KG1 (cell line): ENCODE measurements around the gene SERPINH1.
"Not testable (repeated sequence)": the region's sequence is repeated elsewhere in the genome, so short reads cannot be mapped to it uniquely, and the experiment has no call there.

Experiments used
- DNase-seq: peaks from one replicate; lab custom pipeline; 2025; lab: John Stamatoyannopoulos, UW

Gene SERPINH1

DNA sequence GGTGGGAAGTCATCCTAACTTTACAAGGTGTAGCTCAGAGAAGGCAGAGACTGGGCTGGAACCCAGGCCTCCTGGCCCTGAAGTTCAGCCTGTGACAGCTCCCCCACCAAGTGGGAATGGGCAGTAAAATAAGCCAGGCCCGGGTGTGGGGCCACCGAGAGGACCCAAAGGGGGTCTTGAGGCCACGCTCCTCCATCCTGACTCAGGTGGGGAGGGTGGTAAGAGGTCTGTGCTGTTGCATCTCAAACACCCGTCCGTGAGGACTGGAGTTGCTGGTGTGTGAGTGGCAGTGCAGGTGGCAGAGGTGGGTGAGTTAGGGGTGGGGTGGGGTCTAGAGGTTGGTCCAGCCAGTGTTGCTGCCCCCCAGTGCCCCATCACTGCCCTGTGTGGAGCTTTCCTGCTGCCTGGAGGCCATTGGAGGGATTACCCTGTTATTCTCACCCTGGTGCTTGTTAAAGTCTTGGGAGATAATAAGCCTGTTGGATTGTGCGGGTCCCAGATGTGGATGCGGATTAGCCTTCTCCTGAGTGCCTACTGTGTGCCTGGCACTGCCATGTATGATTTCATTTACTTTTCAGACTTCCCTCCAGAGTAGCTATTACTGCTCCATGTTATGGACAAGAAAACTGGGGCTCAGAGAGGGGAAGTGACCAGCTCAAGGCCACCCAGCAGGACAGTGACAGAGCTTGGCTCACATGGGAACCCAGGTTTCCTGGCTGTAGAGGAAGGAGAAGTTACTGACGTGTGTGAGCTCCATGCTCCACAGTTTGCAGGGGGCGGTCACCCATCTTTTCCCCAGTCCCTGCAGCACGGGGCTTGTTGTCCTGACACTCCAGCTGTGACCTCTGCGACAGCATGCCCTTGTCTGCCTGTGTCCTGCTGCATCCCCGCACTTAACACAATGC lies 12.9 kb downstream of the SERPINH1 start:
- DNase-seq: no peak

- DNase-seq: no peak
Measured at GRCh38 chr11:75576017-75576416, 14.0 kb downstream of the SERPINH1 start.

DNA sequence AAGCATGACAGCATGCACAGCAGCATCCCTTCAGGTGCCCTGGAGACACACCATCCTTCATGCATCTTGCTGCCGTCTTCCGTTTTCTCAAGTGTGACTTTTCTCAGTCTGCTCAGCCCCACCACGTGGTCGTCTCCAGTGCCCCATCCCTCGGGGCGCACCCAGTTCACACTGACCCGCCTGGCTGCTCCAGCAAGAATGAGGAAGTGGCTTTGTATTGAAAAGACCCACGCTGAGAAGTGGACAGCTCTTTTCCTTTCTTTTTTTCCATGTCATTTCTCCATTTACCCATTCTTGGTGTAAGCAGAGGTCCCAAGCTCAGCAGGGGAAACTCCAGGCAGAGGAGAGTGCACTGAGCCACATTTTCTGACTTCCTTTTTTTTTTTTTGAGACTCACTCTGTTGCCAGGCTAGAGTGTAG lies 14.5 kb downstream of the SERPINH1 start:
- peak; percentile 23 for DNase-seq

GRCh38 chr11:75577207-75577606 lies 15.2 kb downstream of the SERPINH1 start:
- no peak for DNase-seq

DNA sequence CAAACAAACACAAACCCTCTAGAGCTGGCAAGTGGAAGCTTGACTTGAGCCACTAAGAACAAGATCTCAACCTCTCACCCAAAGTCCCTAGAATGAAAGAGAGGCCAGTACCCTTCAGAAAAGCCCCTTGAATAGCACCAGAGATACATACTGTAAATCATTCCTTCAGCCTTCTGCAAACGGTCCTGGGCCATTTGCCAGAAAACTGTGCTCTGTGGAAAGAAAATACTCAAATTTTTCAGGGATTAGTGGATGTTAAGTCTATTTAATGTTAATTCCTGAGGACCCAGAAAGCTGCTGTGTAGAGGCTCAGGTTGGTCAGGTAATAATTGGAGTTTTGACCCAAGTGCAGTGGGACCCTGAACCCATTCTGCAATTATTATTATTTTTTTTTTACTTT lies 16.9 kb downstream of the SERPINH1 start:
- no peak for DNase-seq

DNA sequence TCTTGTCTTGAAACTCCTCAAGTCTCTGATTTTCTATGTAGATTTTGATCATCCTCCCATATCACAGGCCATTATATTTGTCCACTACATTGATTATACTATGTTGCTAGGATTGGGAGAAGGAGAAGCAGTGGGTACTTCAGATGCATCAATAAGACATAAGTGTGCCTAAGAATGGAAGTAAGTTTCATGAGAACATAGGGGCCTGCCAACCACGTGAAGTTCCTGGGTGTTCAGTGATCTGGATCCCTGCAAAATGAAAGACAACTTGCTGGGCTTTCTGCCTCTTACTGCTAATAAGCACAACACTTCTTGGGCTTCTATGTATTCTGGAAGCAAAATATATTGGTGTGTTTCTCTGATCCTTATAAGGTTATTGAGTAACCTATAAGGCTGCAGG lies 17.8 kb downstream of the SERPINH1 start:
- no peak for DNase-seq

DNA sequence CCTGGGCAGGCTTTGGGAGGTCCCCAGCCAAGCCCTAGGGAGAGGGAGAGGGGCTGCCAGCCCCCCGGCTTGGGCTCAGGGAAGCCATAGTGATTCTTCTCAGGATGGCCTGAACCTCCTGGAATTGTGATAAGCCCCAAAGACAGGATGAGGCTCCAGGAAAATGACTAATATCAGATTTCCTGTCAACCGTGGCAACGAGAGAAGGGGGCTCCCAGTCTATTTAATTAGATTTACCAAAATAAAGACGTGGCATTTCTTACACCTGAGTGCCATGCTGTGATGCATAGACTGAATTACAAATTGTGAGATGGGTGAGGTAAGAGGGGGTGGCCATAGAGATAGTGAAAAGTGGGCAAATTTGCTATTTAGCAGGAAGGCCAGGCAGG lies 20.4 kb downstream of the SERPINH1 start:
- no peak for DNase-seq

- peak; percentile 50 for DNase-seq
Measured at GRCh38 chr11:75582895-75583717, 21.1 kb downstream of the SERPINH1 start.

GRCh38 chr11:75583718-75584658 lies 21.9 kb downstream of the SERPINH1 start:
- DNase-seq: no peak

DNA sequence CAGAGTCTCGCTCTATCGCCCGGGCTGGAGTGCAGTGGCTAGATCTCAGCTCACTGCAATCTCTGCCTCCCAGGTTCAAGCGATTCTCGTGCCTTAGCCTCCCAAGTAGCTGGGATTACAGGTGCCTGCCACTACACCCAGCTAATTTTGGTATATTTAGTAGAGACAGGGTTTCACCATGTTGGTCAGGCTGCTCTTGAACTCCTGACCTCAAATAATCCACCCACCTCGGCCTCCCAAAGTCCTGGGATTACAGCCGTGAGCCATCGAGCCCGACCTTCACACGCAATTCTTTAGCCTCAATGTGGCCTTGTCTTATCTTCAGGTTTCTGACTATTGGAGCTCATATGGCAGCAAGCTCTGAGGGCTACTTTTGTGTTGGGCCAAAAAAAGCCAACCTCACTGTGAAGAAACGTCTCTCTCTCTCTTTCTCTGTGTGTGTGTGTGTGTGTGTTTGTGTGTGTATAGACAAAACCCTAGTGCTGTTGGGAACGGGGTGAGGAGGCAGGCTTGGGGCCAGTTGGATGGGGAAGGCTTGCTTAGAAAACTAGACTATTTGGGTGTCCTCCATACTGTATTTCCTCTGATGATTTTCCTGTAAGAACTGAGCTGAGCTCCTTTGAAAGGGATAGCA lies 22.7 kb downstream of the SERPINH1 start:
- not testable (repeated sequence) for DNase-seq

DNA sequence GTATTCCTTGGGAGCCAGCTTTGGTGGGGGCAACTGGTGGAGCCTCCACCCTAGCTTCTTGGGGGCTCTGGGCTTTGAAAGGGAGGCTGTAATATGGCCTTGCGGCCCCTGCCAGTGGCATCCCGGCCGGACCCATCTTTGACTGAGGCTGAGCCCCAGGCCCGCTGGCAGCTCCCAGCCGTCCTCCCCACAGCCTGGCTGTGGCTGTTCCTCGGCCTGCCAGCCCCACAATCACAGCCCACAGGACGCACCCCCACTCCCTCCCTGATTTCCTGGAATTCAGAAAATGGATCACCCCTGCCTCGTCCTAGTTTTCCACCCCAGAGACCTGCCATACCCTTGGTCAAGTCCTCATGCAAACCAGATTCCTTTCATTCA lies 23.2 kb downstream of the SERPINH1 start:
- no peak for DNase-seq

DNA sequence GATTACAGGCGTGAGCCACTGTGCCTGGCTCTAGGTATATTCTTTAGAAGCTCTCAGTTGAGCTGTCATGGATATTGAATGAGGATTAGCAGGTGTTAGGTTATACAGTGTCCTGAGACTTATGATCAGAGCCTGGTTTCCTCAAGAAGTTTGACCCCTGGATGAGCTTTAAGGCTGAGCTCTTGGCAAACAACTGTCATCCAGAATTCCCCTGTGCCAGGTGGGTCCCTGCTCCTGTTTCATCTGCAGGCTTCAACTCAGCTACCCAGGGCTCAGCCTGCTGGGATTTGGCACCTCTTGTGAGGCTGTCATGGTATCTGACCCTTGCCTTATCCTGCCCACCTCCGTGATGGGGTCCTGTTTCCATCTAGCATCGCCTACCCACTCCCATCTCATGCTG lies 24.3 kb downstream of the SERPINH1 start:
- DNase-seq: no peak

GRCh38 chr11:75588051-75588481 lies 26.0 kb downstream of the SERPINH1 start:
- DNase-seq: no peak

DNA sequence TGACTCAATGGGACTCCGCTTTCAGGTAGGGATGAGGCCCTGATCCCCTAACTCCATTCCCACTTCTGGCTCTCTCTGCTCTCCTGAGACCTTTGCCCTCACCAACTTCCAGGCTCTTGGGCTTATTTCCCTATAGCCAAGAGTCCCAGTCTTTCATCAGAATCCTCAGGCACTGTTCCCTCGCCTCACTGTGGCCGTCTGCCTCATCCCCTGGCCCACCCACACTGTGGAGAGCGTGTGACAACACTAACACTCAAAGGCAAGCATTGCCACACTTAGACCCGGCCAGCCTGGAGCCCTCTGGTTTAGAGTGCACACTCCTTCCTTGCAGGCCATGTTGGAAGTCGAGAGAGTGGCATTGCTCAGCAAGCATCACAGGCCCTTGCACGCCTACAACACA lies 27.0 kb downstream of the SERPINH1 start:
- DNase-seq: no peak

- no peak for DNase-seq
Measured at GRCh38 chr11:75589933-75590332, 27.9 kb downstream of the SERPINH1 start.

DNA sequence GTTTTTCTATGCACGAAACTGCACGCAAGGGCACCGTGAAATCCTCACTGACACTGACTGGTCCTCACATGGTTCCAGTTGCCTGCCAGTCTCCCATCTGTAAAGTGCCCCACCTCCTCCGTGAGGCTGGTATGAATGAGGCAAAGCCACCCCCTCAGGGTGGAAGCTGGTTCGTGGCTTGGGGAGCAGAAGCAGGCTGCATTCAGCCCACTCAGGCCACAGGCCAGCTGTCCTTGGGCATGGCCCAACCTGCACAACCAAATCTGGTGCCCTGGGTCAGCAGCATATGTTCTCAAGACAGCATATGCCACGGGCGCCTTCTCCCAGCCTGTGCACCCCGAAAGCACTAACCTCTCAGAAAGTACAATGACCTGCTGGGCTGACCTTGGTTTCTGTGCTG lies 29.3 kb downstream of the SERPINH1 start:
- no peak for DNase-seq

GRCh38 chr11:75591966-75592365 lies 29.9 kb downstream of the SERPINH1 start:
- no peak for DNase-seq

- DNase-seq: no peak
Measured at GRCh38 chr11:75592715-75593114, 30.7 kb downstream of the SERPINH1 start.

DNA sequence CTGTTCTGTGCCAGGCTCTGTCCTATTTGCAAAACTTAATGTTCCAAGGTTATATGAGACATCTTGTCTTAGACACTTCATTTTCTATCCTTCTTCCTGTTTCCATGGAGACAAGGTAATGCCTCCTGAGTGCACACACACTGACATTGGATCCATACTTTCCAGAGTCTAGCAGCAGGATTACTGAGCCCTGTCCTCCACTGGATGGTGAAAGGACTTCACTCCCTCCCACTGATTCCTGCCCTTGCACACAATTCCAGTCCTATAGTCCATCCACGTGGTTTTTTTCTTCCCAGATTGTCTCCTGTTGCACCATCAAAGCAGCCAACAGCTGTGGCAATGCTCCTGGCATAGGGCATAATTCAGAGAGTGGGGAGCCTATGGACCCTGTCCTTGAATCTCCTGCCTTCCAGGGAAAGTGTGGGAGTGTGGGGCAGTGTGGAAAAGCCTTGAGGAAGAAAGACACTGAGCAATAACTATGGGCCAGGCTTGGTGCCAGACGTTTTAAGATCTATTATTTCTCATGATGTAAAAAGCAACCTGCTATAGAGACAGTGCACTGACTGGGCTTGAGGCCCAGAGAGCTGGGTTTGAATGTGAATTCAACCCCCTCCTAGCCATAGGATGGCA lies 31.3 kb downstream of the SERPINH1 start:
- DNase-seq: no peak

DNA sequence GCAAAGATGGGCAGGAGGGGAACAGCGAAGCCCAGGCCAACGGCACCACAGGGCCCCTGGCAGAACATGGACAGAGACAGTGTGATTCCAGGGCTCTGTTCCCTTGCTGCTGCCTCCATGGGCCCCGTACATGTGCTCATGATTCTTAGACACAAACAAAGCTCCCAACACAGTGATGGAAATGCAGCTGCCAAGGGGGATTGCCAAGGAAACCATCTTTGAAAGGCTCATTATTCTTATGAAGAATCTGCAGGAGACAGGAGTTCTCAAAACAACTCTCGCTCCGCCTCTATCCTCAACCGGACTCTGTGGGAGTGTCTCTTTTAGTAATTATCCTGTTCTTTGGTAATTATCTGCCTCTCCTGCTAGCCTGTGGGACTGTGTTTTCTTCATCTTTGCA lies 32.2 kb downstream of the SERPINH1 start:
- no peak for DNase-seq

DNA sequence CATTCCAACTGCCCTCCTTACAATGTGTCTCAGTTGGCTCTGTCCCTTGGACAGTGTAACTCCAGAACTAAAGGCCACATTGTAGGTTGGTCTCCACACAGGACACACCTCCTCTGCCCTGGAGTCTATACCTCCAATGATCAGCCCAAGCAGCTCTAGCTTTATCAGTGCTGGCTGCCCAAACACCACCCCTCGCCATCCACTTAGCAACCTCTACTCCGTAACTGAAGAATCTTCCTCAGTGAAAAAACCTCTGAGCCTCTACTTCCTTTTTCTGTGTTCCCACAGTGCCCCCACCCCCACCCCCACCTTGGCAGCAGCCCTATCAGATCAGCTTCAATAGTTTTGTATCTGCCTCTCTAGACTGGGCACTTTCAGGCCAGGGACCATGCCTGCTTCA lies 33.4 kb downstream of the SERPINH1 start:
- DNase-seq: no peak
